SK-N-MC (cell line): ENCODE data around the gene ARHGAP24.

Experiments
- EZH2 ChIP-seq: fragments of 200-600 bp; sonication (generic); IDR thresholded peaks from one replicate; pipeline ENCODE4 v1.6.1; 2017; ENCODE audit warnings: antibody characterized with exemption
- FOXP2 ChIP-seq: optimal IDR thresholded peaks from 2 replicates; pipeline ENCODE3; 2011; ENCODE audit warnings: mild to moderate bottlenecking, moderate library complexity; ENCODE audit not compliant: insufficient read depth; ENCODE audit errors: extremely low read length, control extremely low read depth
- POLR2AphosphoS5 ChIP-seq: IDR thresholded peaks from 2 replicates; pipeline ENCODE4 v1.6.1; 2012; ENCODE audit warnings: mild to moderate bottlenecking, low read depth, low read length, borderline replicate concordance

DNA sequence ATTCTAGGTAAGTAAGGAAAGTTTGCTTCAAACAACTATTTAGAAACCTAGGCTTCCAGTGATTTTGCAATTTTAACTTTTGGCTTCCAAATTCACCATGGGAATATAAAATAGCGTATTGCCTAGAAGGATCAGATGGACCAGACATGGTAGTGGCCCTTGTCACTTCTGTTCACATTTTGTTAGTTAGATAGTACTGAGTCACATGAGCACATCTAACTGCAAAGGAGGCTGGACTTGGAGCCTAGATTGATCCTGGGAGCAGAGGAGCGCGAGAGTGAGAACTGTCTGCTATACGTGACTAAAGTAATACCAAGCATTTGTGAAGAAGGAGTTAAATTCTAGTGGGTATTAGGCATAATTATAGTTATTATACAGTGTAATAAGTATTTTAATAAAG is 102.4 kb downstream of the ARHGAP24 start:
- TF ChIP-seq EZH2 (no peak), POLR2AphosphoS5 (no peak), FOXP2 (no peak)
